Kidney (tissue), 14 donors: Measurements from ENCODE around the gene FMO2. TPM values are rescaled to one million over a fixed set of nuclear protein-coding genes. Genes with fewer than 3 reads are reported as not detected.

Experiments
- DNase-seq, 5 donors: peaks; one replicate each; pipeline ENCODE4 v3.0.0-alpha.2; 2013 to 2020
- FAIRE-seq: peaks from 2 replicates; lab custom pipeline; 2012; peaks lifted over from hg19 to GRCh38; lab: Jason Lieb, UNC
- H3K27ac ChIP-seq, 2 donors: one replicate each; pipeline ENCODE4 v1.7.0; 2013; ENCODE audit warnings: low read depth in 2 of 2, low read length in 2 of 2, inconsistent platforms in 1 of 2
- H3K27me3 ChIP-seq: one replicate; pipeline ENCODE4 v1.7.1; 2013; ENCODE audit warnings: low read length, inconsistent platforms; ENCODE audit not compliant: control insufficient read depth, insufficient read depth
- H3K36me3 ChIP-seq, 3 donors: one replicate each; pipeline versions ENCODE4 v1.7.0 to v1.7.1; 2013; ENCODE audit warnings: low read length in 3 of 3, control low read depth in 1 of 3, inconsistent platforms in 1 of 3; ENCODE audit not compliant: insufficient read depth in 3 of 3, control insufficient read depth in 2 of 3
- H3K4me1 ChIP-seq, 3 donors: one replicate each; pipeline versions ENCODE4 v1.7.0 to v1.7.1; 2013; ENCODE audit warnings: low read length in 3 of 3, inconsistent platforms in 1 of 3, low read depth in 1 of 3; ENCODE audit not compliant: control insufficient read depth in 2 of 3, insufficient read depth in 2 of 3
- H3K4me3 ChIP-seq, 3 donors: one replicate each; pipeline versions ENCODE4 v1.7.0 to v1.8.1; 2013; ENCODE audit warnings: low read length in 3 of 3, control low read depth in 1 of 3, inconsistent platforms in 1 of 3
- H3K9ac ChIP-seq, 3 donors: one replicate each; pipeline versions ENCODE4 v1.7.0 to v1.7.1; 2013; ENCODE audit warnings: low read length in 3 of 3, control low read depth in 1 of 3, inconsistent platforms in 1 of 3
- H3K9me3 ChIP-seq, 3 donors: one replicate each; pipeline versions ENCODE4 v1.7.0 to v1.7.1; 2013; ENCODE audit warnings: low read length in 3 of 3, control low read depth in 1 of 3, inconsistent platforms in 1 of 3; ENCODE audit not compliant: control insufficient read depth in 2 of 3, insufficient read depth in 1 of 3
- intact Hi-C: fragments of 100-400 bp; cut with DNase I; formaldehyde crosslinking; loops from one replicate; pipeline ENCODE4 v1.11.1; 2022
- polyA plus RNA-seq: library from polyadenylated mRNA; stranded (reverse); fragments of 350-450 nt; fragmentation: Illumina TruSeq; extraction: RNeasy Lipid Tissue Mini Kit (QIAGEN cat#74804); gene quantifications from one replicate; pipeline ENCODE4 v1.2.3, GENCODE V29; 2014; ENCODE audit warnings: low read depth, low replicate concordance; ENCODE audit not compliant: insufficient read depth
- total RNA-seq: library from RNA; stranded (reverse); fragmentation: NEBNext Ultra II Directional; extraction: Animal tissue kit (Norgen Biotek cat#: 25700); gene quantifications from one replicate; pipeline ENCODE4 v1.2.1, GENCODE V29; 2021
- TF ChIP-seq, protein P1 (sequence below): IDR thresholded peaks from 3 replicates; pipeline ENCODE4 v1.5.1; 2012; ENCODE audit warnings: mild to moderate bottlenecking, moderate library complexity, borderline replicate concordance; ENCODE audit not compliant: insufficient read depth; ENCODE audit errors: extremely low read depth
- donor health status: control.
- donor health status: control.
- donor health status: control.
- donor health status: control.
- donor health status: control.
- donor health status: DM: yes; HTN: yes; CAD: no.
- donor health status: Normal renal cell carcinoma (clear cell type).

Gene FMO2
- total and polyA plus RNA-seq, 2 donors from 2014 or later, result 3.9 to 22.3 TPM

DNA sequence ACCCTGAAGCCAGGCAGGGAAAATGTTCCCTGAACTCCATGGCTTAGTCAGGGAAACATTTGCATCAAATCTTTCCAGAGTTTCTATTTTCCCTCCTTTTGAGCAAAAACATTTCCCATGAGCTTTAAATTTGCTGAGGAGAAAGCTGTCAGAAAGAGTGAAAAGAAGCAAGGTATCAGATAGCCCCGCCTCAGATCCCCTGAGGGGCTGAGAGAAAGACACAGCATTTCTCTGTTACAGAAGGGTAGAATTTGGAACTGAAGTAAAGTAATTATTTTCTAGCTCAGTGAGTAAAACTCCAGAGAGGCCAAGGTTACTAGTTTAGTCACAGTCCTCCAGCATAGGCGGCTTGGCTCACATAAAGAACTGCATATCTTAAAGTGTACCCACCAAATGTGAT, 73.8 kb downstream of the FMO2 start:
- Histone ChIP-seq H3K27me3 (no peaks in the 10 kb centered on the region), H3K36me3 (no peaks in the 10 kb centered on the region), H3K9ac (no peak overlapping the region), H3K4me3 (no peak overlapping the region), H3K4me1 (peaks cover 3 to 12% (median 7%) of the 10 kb centered on the region in 3 donors), H3K27ac (no peak overlapping the region), H3K9me3 (no peaks in the 10 kb centered on the region)
- intact Hi-C loops, result no loop called here
- DNase-seq (no peak), FAIRE-seq (no peak)
- TF ChIP-seq, protein P1, sequence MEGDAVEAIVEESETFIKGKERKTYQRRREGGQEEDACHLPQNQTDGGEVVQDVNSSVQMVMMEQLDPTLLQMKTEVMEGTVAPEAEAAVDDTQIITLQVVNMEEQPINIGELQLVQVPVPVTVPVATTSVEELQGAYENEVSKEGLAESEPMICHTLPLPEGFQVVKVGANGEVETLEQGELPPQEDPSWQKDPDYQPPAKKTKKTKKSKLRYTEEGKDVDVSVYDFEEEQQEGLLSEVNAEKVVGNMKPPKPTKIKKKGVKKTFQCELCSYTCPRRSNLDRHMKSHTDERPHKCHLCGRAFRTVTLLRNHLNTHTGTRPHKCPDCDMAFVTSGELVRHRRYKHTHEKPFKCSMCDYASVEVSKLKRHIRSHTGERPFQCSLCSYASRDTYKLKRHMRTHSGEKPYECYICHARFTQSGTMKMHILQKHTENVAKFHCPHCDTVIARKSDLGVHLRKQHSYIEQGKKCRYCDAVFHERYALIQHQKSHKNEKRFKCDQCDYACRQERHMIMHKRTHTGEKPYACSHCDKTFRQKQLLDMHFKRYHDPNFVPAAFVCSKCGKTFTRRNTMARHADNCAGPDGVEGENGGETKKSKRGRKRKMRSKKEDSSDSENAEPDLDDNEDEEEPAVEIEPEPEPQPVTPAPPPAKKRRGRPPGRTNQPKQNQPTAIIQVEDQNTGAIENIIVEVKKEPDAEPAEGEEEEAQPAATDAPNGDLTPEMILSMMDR, result no peak

Other genes with a start within 250 kb of the FMO2 start
- not detected for gene MROH9, start 249.8 kb upstream of the FMO2 start, total RNA-seq
- gene MROH9, start 249.8 kb upstream of the FMO2 start, polyA plus RNA-seq, result not detected
- 19.3 TPM for gene FMO3, start 94.4 kb upstream of the FMO2 start, total RNA-seq
- gene FMO3, start 94.4 kb upstream of the FMO2 start, polyA plus RNA-seq, result 7.7 TPM
- 16.5 TPM for gene FMO1, start 63.2 kb downstream of the FMO2 start, total RNA-seq
- gene FMO1, start 63.2 kb downstream of the FMO2 start, polyA plus RNA-seq, result 116 TPM
- 10.6 TPM for gene FMO4, start 128.9 kb downstream of the FMO2 start, total RNA-seq
- gene FMO4, start 128.9 kb downstream of the FMO2 start, polyA plus RNA-seq, result 25.8 TPM